Neuron (in vitro differentiated cells): ENCODE data around the gene POU3F1.
A peak's percentile ranks its signal among the peaks of the same experiment; 100 is the strongest.

ENCODE experiments used
- H2AFZ ChIP-seq: one replicate; pipeline ENCODE4 v1.6.1; 2013; ENCODE audit warnings: low read depth, mild to moderate bottlenecking, inconsistent platforms, low read length, moderate library complexity
- H3K27me3 ChIP-seq: one replicate; pipeline ENCODE4 v1.6.1; 2013; ENCODE audit warnings: low read length; ENCODE audit not compliant: insufficient read depth
- H3K36me3 ChIP-seq: one replicate; pipeline ENCODE4 v1.6.1; 2013; ENCODE audit warnings: low read length; ENCODE audit not compliant: insufficient read depth
- H3K4me1 ChIP-seq: one replicate; pipeline ENCODE4 v1.6.1; 2013; ENCODE audit warnings: low read length; ENCODE audit not compliant: insufficient read depth
- H3K4me3 ChIP-seq: 2 replicates; pipeline ENCODE4 v1.5.1; 2013; ENCODE audit warnings: mild to moderate bottlenecking, low read length, moderate library complexity
- H3K9me3 ChIP-seq: one replicate; pipeline ENCODE4 v1.6.1; 2013; ENCODE audit warnings: low read length

The POU3F1 gene

GRCh38 chr1:38046333-38046883, at the start of gene POU3F1:
POU3F1 (minus strand) TSS chr1:38046793; CDS start chr1:38046743, 50 bp downstream.
- Histone ChIP-seq H3K36me3 (peaks cover 3% of the 10 kb centered on the region), H2AFZ (peak within 1 kb of the TSS; percentile 71), H3K27me3 (no peaks in the 10 kb centered on the region), H3K9me3 (no peaks in the 10 kb centered on the region), H3K4me1 (peaks cover 44% of the 10 kb centered on the region), H3K4me3 (peak within 1 kb of the TSS; percentile 74)

- H2AFZ ChIP-seq, result no peak overlapping the region
- no peaks in the 10 kb centered on the region for H3K36me3 ChIP-seq
- H3K4me3 ChIP-seq, result no peak overlapping the region
- H3K27me3 ChIP-seq, result no peaks in the 10 kb centered on the region
- no peaks in the 10 kb centered on the region for H3K9me3 ChIP-seq
- peaks cover 21% of the 10 kb centered on the region for H3K4me1 ChIP-seq
Measured at GRCh38 chr1:38095454-38095931, 48.9 kb upstream of the POU3F1 start.

- no peaks in the 10 kb centered on the region for H3K9me3 ChIP-seq
- no peak overlapping the region for H3K4me3 ChIP-seq
- H3K27me3 ChIP-seq, result no peaks in the 10 kb centered on the region
- H2AFZ ChIP-seq, result no peak overlapping the region
- H3K4me1 ChIP-seq, result peaks cover 21% of the 10 kb centered on the region
- H3K36me3 ChIP-seq, result no peaks in the 10 kb centered on the region
Measured at GRCh38 chr1:38094711-38095290, 48.2 kb upstream of the POU3F1 start.

GRCh38 chr1:38093569-38094520, 47.3 kb upstream of the POU3F1 start:
- Histone ChIP-seq H3K9me3 (no peaks in the 10 kb centered on the region), H3K27me3 (no peaks in the 10 kb centered on the region), H3K36me3 (no peaks in the 10 kb centered on the region), H3K4me1 (peaks cover 21% of the 10 kb centered on the region), H3K4me3 (no peak overlapping the region), H2AFZ (no peak overlapping the region)

- H3K9me3 ChIP-seq, result no peaks in the 10 kb centered on the region
- no peak overlapping the region for H2AFZ ChIP-seq
- H3K36me3 ChIP-seq, result no peaks in the 10 kb centered on the region
- no peaks in the 10 kb centered on the region for H3K27me3 ChIP-seq
- H3K4me3 ChIP-seq, result no peak overlapping the region
- peaks cover 32% of the 10 kb centered on the region for H3K4me1 ChIP-seq
Measured at GRCh38 chr1:38092256-38092655, 45.7 kb upstream of the POU3F1 start.

GRCh38 chr1:38090796-38091195, 44.2 kb upstream of the POU3F1 start:
- no peaks in the 10 kb centered on the region for H3K36me3 ChIP-seq
- no peaks in the 10 kb centered on the region for H3K9me3 ChIP-seq
- no peaks in the 10 kb centered on the region for H3K27me3 ChIP-seq
- H2AFZ ChIP-seq, result no peak overlapping the region
- peaks cover 35% of the 10 kb centered on the region for H3K4me1 ChIP-seq
- no peak overlapping the region for H3K4me3 ChIP-seq

- Histone ChIP-seq H3K27me3 (no peaks in the 10 kb centered on the region), H3K36me3 (no peaks in the 10 kb centered on the region), H3K9me3 (no peaks in the 10 kb centered on the region), H3K4me3 (no peak overlapping the region), H2AFZ (no peak overlapping the region), H3K4me1 (peaks cover 38% of the 10 kb centered on the region)
Measured at GRCh38 chr1:38089712-38090360, 43.2 kb upstream of the POU3F1 start.

GRCh38 chr1:38088791-38089190, 42.2 kb upstream of the POU3F1 start:
- H3K9me3 ChIP-seq, result no peaks in the 10 kb centered on the region
- H3K27me3 ChIP-seq, result no peaks in the 10 kb centered on the region
- H3K36me3 ChIP-seq, result no peaks in the 10 kb centered on the region
- H3K4me3 ChIP-seq, result no peak overlapping the region
- peaks cover 34% of the 10 kb centered on the region for H3K4me1 ChIP-seq
- no peak overlapping the region for H2AFZ ChIP-seq

- no peak overlapping the region for H2AFZ ChIP-seq
- no peaks in the 10 kb centered on the region for H3K9me3 ChIP-seq
- H3K36me3 ChIP-seq, result no peaks in the 10 kb centered on the region
- H3K4me3 ChIP-seq, result no peak overlapping the region
- H3K27me3 ChIP-seq, result no peaks in the 10 kb centered on the region
- peaks cover 32% of the 10 kb centered on the region for H3K4me1 ChIP-seq
Measured at GRCh38 chr1:38088366-38088765, 41.8 kb upstream of the POU3F1 start.

GRCh38 chr1:38087676-38088075, 41.1 kb upstream of the POU3F1 start:
- Histone ChIP-seq H3K9me3 (no peaks in the 10 kb centered on the region), H2AFZ (no peak overlapping the region), H3K4me1 (peaks cover 33% of the 10 kb centered on the region), H3K4me3 (no peak overlapping the region), H3K27me3 (no peaks in the 10 kb centered on the region), H3K36me3 (no peaks in the 10 kb centered on the region)

- Histone ChIP-seq H3K4me1 (peaks cover 25% of the 10 kb centered on the region), H3K36me3 (no peaks in the 10 kb centered on the region), H2AFZ (no peak overlapping the region), H3K27me3 (no peaks in the 10 kb centered on the region), H3K9me3 (no peaks in the 10 kb centered on the region), H3K4me3 (no peak overlapping the region)
Measured at GRCh38 chr1:38085666-38086330, 39.2 kb upstream of the POU3F1 start.

GRCh38 chr1:38084700-38085099, 38.1 kb upstream of the POU3F1 start:
- Histone ChIP-seq H3K4me3 (no peak overlapping the region), H3K9me3 (no peaks in the 10 kb centered on the region), H3K36me3 (no peaks in the 10 kb centered on the region), H3K4me1 (peaks cover 25% of the 10 kb centered on the region), H2AFZ (no peak overlapping the region), H3K27me3 (no peaks in the 10 kb centered on the region)
